Ishikawa (cell line): Measurements from ENCODE around the gene HOXB9.

Experiments
- CEBPB ChIP-seq: IDR thresholded peaks from 2 replicates; pipeline ENCODE4 v1.6.1; 2012
- CREB1 ChIP-seq: IDR thresholded peaks from 2 replicates; pipeline ENCODE4 v1.6.1; 2012; ENCODE audit warnings: low read depth
- EGR1 ChIP-seq: IDR thresholded peaks from 2 replicates; pipeline ENCODE4 v1.6.1; 2012
- EP300 ChIP-seq: IDR thresholded peaks from 2 replicates; pipeline ENCODE4 v1.6.1; 2012; ENCODE audit warnings: borderline replicate concordance
- FOXM1 ChIP-seq: IDR thresholded peaks from 2 replicates; pipeline ENCODE4 v1.6.1; 2012; ENCODE audit warnings: low read depth, borderline replicate concordance
- NFIC ChIP-seq: IDR thresholded peaks from 2 replicates; pipeline ENCODE4 v1.6.1; 2012
- RAD21 ChIP-seq: IDR thresholded peaks from 2 replicates; pipeline ENCODE4 v1.6.1; 2012; ENCODE audit warnings: low read depth
- TAF1 ChIP-seq: IDR thresholded peaks from 2 replicates; pipeline ENCODE4 v1.6.1; 2012; ENCODE audit warnings: low read depth, mild to moderate bottlenecking
- TCF12 ChIP-seq: IDR thresholded peaks from 2 replicates; pipeline ENCODE4 v1.6.1; 2012; ENCODE audit warnings: low read depth
- TEAD4 ChIP-seq: IDR thresholded peaks from 2 replicates; pipeline ENCODE4 v1.6.1; 2012
- YY1 ChIP-seq: IDR thresholded peaks from 2 replicates; pipeline ENCODE4 v1.6.1; 2012; ENCODE audit warnings: low read depth
- ZBTB7A ChIP-seq: IDR thresholded peaks from 2 replicates; pipeline ENCODE4 v1.6.1; 2012; ENCODE audit warnings: low read depth
- TF ChIP-seq, protein P1 (sequence below): IDR thresholded peaks from 2 replicates; pipeline ENCODE4 v1.6.1; 2012; ENCODE audit warnings: low read depth, mild to moderate bottlenecking
- TF ChIP-seq, protein P2 (sequence below): IDR thresholded peaks from 2 replicates; pipeline ENCODE4 v1.6.1; 2012
- TF ChIP-seq, protein P3 (sequence below): IDR thresholded peaks from 2 replicates; pipeline ENCODE4 v1.6.1; 2012

HOXB9 gene

DNA sequence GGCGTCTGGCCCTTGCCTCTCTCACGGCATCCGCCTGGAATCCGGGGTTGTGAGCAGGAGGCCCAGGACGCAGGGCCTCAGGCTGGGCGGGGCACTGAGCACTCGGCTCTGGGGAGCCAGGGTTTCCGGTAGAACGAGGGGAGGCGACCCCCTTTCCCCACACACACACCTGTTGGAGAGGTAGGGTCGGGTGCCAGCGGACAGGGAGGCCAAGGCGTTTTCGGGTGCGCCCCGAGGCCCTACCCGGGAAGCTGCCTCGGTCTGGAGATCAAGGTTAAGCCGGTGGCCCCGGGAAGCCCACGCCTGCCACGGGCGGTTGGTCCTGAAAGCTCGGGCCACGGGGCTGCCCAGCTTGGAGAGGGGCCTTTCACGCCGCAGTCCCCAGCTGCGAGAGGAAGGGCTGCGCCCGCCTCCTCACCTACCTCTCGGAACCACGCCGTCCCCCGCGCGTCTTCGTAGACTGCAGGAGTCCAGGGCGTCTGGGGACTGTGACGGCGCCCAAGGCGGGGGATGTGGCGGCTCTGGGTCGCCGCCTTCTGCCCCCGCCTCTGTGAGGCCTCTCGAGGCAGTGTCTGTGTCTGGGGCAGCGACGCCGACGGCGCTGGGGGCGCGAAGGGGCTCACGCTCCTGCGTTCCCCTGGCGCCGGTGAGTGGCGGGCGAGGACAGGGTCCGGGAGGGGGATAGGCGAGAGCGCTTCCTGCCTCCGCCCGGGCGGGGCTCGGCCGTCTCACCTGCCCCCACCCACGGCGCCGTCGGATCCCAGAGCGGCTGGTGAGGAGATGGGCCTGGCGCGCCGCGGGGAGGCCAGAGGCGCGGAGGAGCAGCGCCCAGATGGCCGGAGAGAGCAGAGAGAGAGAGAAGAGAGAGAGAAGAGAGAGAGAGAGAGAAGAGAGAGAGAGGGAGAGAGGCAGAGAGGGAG, 20.3 kb upstream of the HOXB9 start:
- no peak for TF ChIP-seq YY1
- no peak for TF ChIP-seq RAD21
- TF ChIP-seq, protein P1, sequence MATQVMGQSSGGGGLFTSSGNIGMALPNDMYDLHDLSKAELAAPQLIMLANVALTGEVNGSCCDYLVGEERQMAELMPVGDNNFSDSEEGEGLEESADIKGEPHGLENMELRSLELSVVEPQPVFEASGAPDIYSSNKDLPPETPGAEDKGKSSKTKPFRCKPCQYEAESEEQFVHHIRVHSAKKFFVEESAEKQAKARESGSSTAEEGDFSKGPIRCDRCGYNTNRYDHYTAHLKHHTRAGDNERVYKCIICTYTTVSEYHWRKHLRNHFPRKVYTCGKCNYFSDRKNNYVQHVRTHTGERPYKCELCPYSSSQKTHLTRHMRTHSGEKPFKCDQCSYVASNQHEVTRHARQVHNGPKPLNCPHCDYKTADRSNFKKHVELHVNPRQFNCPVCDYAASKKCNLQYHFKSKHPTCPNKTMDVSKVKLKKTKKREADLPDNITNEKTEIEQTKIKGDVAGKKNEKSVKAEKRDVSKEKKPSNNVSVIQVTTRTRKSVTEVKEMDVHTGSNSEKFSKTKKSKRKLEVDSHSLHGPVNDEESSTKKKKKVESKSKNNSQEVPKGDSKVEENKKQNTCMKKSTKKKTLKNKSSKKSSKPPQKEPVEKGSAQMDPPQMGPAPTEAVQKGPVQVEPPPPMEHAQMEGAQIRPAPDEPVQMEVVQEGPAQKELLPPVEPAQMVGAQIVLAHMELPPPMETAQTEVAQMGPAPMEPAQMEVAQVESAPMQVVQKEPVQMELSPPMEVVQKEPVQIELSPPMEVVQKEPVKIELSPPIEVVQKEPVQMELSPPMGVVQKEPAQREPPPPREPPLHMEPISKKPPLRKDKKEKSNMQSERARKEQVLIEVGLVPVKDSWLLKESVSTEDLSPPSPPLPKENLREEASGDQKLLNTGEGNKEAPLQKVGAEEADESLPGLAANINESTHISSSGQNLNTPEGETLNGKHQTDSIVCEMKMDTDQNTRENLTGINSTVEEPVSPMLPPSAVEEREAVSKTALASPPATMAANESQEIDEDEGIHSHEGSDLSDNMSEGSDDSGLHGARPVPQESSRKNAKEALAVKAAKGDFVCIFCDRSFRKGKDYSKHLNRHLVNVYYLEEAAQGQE, result no peak
- no peak for TF ChIP-seq TAF1
- no peak for TF ChIP-seq EGR1
- TF ChIP-seq TEAD4, result no peak

DNA sequence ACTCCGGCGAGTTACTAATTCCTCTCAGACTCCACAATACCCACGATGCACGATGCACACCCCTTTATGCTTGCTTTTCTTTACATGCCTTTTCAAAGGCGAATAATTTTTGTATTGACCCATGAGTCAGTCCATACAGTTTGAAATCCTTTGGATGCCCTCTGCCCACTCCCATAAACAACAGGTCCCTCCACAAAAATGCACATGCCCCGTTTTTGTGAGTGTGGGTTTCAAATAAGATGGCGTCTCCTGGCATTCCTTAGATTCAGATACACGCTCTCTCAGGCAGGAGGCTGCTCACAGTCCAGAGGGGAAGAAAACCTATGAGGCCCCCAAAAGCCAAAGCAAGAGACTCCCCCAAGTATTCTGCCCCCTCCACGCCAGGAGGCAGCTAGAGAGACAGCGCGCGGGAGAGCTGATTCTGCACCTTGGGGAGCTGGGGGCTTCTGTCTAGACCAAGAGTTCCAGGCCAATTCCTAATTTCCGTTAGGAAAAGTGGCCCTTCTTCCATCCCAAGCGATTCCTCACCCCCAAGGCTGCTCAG, 19.6 kb upstream of the HOXB9 start:
- TF ChIP-seq TAF1 (no peak), EGR1 (no peak), NFIC (no peak), TCF12 (no peak)

DNA sequence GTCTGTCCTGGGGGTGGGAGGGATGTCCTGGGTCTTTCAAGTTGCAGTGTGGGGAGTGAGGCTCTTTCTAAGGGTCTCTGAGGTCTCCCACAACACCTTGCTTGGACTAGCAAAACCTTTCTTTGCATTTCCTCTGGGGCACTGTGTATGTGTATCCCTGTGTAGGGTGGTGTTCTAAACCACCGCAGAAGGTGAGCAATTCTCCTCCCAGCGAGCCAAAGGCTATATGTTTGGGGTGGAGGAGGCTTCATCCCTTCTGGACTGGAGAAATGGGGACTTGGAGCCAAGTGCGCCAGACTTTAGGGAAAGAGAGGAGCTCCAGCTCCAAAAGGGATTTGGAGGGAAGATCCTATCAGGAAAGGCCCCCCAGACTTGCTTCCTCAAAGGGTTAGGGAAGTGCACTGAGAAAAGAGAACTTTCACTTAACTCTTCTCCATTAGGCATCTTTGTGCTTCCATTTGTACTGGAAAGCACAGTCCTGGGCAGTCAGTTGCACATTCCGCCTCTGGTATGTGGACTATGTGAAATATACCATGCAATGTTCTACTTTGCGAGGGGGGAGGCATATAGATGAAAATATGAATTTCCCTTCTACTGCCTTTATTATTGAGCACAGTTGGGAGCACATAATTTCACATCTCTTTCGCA, 18.9 kb upstream of the HOXB9 start:
- TF ChIP-seq ZBTB7A, result no peak
- TF ChIP-seq, protein P2, sequence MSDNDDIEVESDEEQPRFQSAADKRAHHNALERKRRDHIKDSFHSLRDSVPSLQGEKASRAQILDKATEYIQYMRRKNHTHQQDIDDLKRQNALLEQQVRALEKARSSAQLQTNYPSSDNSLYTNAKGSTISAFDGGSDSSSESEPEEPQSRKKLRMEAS, result no peak
- TF ChIP-seq YY1, result no peak
- TF ChIP-seq CREB1, result no peak
- TF ChIP-seq EGR1, result no peak
- no peak for TF ChIP-seq EP300

DNA sequence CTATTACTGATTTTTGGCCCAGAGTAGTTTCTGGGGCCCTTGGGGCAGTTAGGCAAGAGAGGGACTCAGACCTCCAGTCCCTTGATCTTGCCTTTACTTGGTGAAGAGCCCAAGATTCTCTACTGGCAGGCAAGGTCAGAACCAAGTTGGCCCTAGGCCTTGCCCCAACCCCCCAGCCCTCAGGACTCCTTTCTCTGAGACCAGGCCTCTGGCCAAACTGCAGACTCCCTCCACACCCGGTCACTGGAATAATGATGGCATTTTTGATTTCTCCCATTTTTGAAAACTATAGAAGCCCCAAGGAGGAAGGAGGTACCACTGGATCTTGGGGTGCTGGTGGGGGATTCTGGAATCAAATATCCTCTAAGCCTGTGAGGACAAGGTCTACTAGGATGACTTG, 18.0 kb upstream of the HOXB9 start:
- TF ChIP-seq, protein P3, sequence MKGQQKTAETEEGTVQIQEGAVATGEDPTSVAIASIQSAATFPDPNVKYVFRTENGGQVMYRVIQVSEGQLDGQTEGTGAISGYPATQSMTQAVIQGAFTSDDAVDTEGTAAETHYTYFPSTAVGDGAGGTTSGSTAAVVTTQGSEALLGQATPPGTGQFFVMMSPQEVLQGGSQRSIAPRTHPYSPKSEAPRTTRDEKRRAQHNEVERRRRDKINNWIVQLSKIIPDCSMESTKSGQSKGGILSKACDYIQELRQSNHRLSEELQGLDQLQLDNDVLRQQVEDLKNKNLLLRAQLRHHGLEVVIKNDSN, result no peak
- no peak for TF ChIP-seq ZBTB7A
- TF ChIP-seq CREB1, result no peak
- no peak for TF ChIP-seq EGR1

DNA sequence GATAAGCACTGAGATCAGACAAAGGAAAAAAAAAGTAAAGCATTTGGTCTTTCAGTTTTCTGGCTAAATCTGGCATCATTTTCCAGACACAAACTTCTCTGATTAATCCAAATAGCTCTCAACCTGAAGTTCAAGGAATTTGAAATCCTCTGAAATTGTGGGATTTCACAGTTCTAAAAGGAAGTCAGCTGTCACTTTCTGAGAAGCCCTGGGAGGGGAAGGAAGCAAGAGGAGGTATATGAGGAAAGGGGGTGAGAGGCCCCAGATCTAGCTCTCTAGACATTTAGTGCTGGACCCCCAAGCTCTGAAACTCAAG, 17.5 kb upstream of the HOXB9 start:
- TF ChIP-seq EGR1 (no peak), CEBPB (no peak), ZBTB7A (no peak), EP300 (no peak)

DNA sequence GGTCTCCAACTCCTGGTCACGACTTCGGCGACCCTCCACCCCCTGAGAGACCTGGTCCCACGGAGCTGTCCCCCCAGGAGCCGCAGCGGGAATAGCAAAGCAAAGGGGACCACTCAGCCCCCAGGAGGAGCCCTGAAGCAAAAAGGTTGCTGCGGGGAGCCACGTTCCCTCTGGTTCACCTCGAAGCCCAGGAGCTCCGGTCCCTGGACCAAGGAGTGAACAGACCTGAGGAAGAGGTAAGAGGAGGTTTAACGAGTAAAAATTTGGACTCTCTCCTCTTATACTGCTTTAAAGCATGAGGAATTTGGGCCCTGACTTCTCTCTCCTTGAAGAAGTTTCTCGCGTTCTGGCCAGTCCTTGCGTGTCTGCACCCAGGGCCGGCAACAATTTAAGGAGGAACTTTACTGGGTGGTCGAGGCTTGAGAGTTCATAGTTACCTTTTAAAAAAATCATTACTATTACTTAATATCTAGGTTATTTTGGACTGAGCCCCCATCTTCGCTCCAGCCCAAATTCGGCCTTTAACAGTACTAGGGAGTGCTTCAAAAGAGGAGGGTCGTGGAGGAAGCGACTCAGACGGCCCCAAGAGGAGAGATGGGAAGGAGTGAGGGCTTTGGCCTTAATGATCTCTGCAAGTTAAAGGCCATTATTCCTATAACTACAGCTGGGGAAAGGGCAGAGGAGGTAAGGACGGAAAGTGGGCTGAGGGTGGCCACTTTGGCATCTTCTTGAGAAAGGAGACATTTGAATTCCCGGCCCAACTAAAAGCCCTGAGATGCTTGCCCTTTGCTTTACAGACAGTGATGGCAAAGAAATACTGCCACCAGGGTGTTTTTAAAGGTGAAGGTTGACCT, 16.9 kb upstream of the HOXB9 start:
- TF ChIP-seq FOXM1 (no peak), NFIC (no peak), TAF1 (no peak), EP300 (no peak), YY1 (no peak), CREB1 (no peak), ZBTB7A (no peak), EGR1 (no peak), TEAD4 (no peak), CEBPB (no peak), RAD21 (no peak), TCF12 (no peak)
- TF ChIP-seq, protein P3, result no peak
- TF ChIP-seq, protein P2, result no peak
- TF ChIP-seq, protein P1, result no peak
